Fibroblast of pulmonary artery (primary cell): ENCODE results near the gene SETD3.

Experiments
- DNase-seq: peaks from one replicate; pipeline ENCODE4 v3.0.0-alpha.2; 2010; ENCODE audit warnings: low read depth
- H3K4me3 ChIP-seq: replicated peaks from 2 replicates; pipeline ENCODE4 v1.5.1; 2011; ENCODE audit warnings: low read depth, mild to moderate bottlenecking, control low read depth, low read length, moderate library complexity
- CTCF ChIP-seq: IDR thresholded peaks from 2 replicates; pipeline ENCODE4 v1.5.1; 2011; ENCODE audit warnings: mild to moderate bottlenecking, control low read depth, low read length, inconsistent platforms; ENCODE audit errors: missing control alignments

Gene SETD3

GRCh38 chr14:99424306-99424877, 56.3 kb downstream of the SETD3 start:
- no peak for DNase-seq
- no peak for TF ChIP-seq CTCF
- no peak overlapping the region for H3K4me3 ChIP-seq

- no peak for TF ChIP-seq CTCF
- DNase-seq, result no peak
- no peak overlapping the region for H3K4me3 ChIP-seq
These were observed 57.2 kb downstream of the SETD3 start for GRCh38 chr14:99423434-99423833.

GRCh38 chr14:99422228-99423010, 58.2 kb downstream of the SETD3 start:
- no peak overlapping the region for H3K4me3 ChIP-seq
- no peak for DNase-seq
- TF ChIP-seq CTCF, result no peak

GRCh38 chr14:99420711-99421110, 59.9 kb downstream of the SETD3 start:
- no peak overlapping the region for H3K4me3 ChIP-seq
- DNase-seq, result no peak
- TF ChIP-seq CTCF, result no peak

GRCh38 chr14:99419905-99420304, 60.8 kb downstream of the SETD3 start:
- TF ChIP-seq CTCF, result no peak
- no peak for DNase-seq
- no peak overlapping the region for H3K4me3 ChIP-seq

- DNase-seq, result no peak
- no peak overlapping the region for H3K4me3 ChIP-seq
- no peak for TF ChIP-seq CTCF
These were observed 62.4 kb downstream of the SETD3 start for GRCh38 chr14:99418242-99418641.

- TF ChIP-seq CTCF, result no peak
- DNase-seq, result no peak
- H3K4me3 ChIP-seq, result no peak overlapping the region
These were observed 63.8 kb downstream of the SETD3 start for GRCh38 chr14:99416909-99417308.
